ENCODE measurements around the gene GFRA1.

Gene GFRA1

DNA sequence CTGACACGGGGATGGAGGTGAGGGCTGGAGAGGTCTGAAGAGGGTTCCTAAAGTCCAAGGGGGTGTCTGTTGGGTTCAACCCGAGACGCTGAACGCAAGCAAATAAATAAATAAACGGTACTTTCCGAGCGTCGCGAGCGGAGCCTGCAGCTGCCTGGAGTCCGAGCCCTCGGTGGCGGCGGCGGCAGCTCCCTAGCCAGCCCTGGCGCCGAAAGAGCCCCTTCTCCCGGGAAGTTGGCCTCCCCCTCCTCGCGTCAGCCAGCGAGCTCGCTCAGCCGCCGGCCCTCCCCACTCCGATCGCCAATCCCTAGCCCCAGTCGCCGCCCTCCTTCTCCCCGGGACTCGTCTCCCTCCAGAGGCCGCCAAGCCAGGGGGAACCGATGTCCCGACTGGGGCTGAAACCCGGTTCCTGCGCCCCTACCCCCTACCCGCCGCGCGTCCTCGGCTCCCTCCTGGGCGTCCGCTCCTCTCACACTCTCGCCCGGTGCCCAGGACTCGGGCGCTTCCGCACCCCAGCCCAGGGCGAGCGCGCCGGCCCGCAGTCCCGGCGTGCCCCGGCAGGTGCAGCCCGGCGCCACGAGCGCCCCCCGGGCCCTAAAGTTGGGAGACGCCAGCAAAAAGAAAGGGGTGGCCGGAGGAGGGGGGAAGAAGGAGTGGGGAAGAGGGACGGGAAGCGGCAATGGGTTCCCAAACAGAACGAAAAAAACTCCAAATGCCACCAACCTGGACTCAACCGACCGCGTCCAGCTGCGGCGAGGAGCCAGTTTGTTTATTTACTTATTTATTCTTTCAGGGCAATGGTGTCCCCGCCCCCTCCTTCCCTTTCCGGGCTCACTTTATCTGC lies at the start of gene GFRA1:
GFRA1 (minus strand) TSS at position 767 of the 844 bp plus-strand sequence. CDS start 1,177 bp downstream, outside the sequence.
- DNase-seq, result peak in 1 of 14 donors; percentile 29

GRCh38 chr10:116316503-116316902 lies 43.5 kb upstream of the GFRA1 start:
- DNase-seq, result no peak

- no peak for DNase-seq
Observed at GRCh38 chr10:116312548-116312947, 39.5 kb upstream of the GFRA1 start.

GRCh38 chr10:116311706-116312490 lies 38.9 kb upstream of the GFRA1 start:
- DNase-seq, result no peak

DNA sequence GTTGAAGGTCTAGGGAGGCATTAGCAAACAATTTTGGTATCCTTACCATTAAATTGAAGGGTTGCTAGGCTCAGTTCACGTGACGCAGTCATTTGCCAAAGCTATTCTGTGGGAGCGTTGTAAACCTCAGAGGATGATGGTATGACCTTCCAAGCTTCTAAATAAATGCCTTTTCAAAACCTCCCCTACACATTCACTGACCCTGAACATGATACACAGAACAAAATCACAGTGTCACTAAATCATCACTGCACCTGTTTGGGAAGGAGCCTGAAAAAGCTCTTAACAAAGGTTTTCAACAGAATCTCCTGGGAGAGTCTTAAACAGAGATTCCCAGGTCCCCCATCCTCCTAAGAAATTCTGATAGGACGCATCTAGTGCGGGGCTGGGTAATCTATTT lies 38.0 kb upstream of the GFRA1 start:
- no peak for DNase-seq

DNA sequence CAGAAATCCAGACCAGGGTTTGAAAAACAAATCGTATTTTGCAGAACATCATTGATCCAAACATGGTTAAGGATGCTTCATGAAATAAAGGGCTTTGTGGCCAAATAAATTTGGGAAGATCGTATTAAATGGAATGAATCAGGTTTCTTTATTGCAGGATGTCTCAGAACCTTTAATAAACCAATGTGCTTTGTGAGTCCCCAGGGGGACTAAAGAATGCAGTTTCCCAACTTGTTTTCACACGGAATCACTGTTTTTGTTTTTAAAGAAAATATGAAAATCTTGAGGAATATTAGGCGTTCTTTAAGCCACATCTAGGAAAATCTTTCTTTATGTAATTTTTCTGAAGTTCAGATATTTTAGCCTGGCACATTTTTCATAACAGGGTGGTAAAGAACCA lies 34.4 kb upstream of the GFRA1 start:
- no peak for DNase-seq

- no peak for DNase-seq
Observed at GRCh38 chr10:116306847-116307246, 33.8 kb upstream of the GFRA1 start.

GRCh38 chr10:116304923-116305322 lies 31.9 kb upstream of the GFRA1 start:
- DNase-seq, result no peak

GRCh38 chr10:116300542-116300941 lies 27.5 kb upstream of the GFRA1 start:
- no peak for DNase-seq

DNA sequence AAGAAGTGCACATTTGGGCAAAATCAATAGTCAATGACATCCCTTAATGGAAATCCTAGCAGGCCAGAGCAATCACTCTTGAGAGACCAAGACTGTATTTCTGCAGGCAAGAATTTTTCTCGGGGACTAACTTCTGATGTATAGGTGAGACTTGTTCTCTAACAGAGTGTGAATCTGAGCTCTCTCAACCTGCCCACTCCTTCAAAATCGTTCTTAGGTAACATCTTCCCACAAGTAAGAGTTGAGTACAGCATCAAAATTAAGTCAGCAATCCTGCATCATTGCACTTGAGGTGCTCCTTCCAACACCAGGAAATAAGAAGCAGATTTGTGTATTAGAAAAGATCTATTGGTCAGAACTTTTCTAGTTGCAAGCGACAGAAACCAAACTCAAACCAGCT lies 25.6 kb upstream of the GFRA1 start:
- DNase-seq, result no peak

DNA sequence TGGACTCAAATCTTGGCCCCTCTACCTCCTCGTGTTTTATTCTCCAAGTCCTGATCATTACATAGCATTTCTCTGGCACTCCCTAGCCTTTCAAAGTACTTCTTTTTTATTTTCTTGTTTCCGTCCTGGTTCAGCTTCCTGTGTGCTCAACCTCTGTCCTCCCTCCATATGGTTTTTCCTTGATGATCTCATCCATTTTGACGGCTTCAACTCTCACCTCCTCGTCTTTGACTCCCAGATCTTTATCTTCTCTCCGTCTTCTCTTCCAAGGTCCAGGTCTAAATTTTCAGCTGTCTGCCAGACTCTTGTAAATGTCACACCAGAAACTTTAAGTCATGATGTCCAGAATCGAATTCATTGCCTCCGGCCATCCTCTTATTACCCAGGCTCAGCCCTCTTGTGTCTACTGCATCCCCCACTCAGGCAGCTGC lies 23.3 kb upstream of the GFRA1 start:
- no peak for DNase-seq

GRCh38 chr10:116292493-116292892 lies 19.5 kb upstream of the GFRA1 start:
- no peak for DNase-seq

DNA sequence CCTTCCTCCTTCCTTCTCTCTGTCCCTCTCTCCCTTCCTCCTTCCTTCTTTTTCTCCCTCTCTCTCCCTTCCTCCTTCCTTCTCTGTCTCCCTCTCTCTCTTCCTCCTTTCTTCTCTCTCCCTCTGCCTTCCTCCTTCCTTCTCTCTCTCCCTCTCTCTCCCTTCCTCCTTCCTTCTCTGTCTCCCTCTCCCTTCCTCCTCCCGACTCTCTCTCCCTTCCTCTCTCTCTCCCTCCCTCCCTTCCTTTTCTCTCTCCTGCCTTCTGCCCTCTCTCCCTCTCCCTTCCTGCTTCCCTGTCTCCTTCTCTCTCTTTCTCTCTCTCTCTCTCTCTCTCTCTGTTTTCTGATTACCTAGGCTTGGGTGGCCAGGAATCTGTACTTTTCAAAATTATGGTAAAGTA lies 16.6 kb upstream of the GFRA1 start:
- DNase-seq, result no peak

- peak in 2 of 14 donors; percentile 2 to 18 for DNase-seq
Observed at GRCh38 chr10:116287906-116288501, 15.0 kb upstream of the GFRA1 start.

GRCh38 chr10:116286626-116287200 lies 13.7 kb upstream of the GFRA1 start:
- no peak for DNase-seq

DNA sequence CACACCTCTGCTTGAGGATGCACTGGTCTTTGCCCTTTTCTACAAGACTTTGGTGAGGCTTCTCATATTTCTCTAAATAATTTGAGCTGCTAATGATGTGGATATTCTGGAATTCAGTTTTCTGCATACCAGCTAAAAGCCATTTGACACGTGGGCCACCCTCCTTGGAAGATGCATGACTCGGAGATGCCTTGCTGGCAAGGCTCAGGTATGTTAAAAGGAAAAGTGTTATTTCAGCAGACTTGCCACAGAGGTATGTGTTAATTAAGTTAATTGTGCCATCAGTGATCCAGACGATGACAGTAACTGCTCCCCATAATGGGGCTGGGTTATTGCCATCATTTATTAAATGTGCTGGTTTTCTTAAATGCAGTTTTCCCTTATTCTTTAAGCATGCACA lies 8.8 kb upstream of the GFRA1 start:
- DNase-seq, result no peak

- no peak for DNase-seq
Observed at GRCh38 chr10:116278846-116279245, 5.8 kb upstream of the GFRA1 start.

- DNase-seq, result no peak
Observed at GRCh38 chr10:116276981-116277380, 4.0 kb upstream of the GFRA1 start.

DNA sequence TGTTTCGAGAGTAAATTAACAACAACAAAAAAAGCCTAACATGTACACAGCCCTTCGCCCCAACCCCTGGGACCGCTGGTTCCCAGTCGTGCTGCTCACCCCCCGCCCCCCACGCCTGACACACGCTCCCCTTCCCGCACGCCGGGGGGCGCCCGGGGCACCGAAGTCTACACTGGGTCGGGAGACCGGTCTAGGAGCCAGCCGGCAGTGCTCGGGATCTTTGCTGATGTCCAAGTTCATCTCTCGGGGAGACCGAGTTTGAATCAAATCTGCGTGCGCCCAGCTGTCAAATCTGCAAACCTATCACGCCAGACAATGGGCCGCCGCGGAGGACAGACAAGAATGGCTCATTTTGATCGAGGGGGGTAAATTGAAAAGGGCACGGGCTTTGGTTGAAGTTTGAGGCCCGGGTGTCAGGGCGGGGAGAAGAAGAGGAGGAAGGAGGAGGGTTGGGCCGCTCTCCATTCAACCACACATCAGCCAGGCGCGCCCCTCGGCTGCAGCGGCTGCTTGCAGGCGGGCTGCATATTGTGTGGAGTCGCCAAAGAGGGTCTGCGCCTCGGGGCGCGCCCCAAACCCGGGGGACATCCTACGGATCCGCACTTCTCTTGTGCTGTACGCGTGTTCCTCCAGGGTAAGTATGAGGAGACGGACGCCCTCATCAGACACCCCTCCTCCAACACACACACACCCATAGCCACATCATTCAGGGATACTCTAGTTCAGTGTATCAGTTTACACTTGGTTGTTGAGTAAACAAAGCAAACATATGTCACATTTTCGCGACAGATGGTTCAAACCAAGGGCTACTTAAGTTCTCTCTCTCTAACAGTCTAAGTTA lies 1.3 kb upstream of the GFRA1 start:
- peak in 1 of 14 donors; percentile 29 for DNase-seq

- peak in 1 of 14 donors; percentile 29 for DNase-seq
Observed at GRCh38 chr10:116271593-116272439, 1.2 kb downstream of the GFRA1 start.

Data from C1 segment of cervical spinal cord (tissue), 14 donors.